GM12865 (cell line): ENCODE results near the gene DCLK2.
"Not testable (repeated sequence)": the region's sequence is repeated elsewhere in the genome, so short reads cannot be mapped to it uniquely, and the experiment has no call there.

ENCODE experiments used
- DNase-seq: peaks from one replicate; pipeline ENCODE4 v3.0.0; 2010; ENCODE audit warnings: low read depth
- H3K4me3 ChIP-seq: 2 replicates; pipeline ENCODE4 v1.5.1; 2011; ENCODE audit warnings: mild to moderate bottlenecking, low read depth, low read length, control low read depth
- CTCF ChIP-seq: IDR thresholded peaks from 2 replicates; pipeline ENCODE4 v1.5.1; 2011; ENCODE audit warnings: low read length, control low read depth, low read depth, inconsistent platforms; ENCODE audit not compliant: insufficient read depth; ENCODE audit errors: missing control alignments

DCLK2 gene

GRCh38 chr4:150150629-150151062 lies 72.4 kb downstream of the DCLK2 start:
- DNase-seq, result no peak
- H3K4me3 ChIP-seq, result no peak overlapping the region
- no peak for TF ChIP-seq CTCF

DNA sequence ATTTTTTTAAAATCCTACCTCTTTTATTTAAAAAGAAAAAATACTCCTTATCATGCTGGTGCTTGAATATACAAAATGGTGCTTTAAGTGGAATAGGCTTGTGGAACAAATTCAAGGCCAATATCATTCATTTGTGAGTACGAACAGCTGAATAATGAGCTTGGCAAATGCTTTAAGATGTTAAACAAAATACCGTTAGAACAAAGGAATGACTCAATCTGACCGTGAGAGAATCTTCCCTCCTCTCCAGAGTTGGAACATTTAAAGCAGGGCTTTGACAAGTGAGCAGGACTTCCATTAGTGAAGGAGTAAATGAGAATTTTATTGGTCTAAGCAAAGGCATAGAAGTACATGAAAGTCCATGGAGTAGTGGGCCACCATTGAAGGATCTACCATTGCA lies 74.5 kb downstream of the DCLK2 start:
- no peak for TF ChIP-seq CTCF
- DNase-seq, result no peak
- no peak overlapping the region for H3K4me3 ChIP-seq

DNA sequence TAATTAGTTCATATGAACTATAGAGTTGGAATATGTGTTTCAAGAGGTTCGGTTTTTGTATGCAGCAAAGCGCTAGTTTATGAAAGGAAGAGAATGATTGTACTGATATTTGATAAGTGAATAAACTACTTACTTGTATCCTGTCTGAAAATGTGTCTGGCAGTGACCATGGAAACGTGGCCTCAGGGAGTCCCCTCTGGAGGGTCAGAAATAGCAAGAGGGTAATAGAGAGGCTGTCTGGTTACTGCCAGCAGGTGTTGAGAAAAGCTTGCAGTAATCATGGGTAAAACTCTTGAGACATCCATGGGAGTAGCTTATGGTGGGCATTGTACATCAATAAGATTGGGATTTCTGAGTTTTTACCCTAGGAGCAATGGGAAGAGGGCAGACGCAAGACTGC lies 77.1 kb downstream of the DCLK2 start:
- no peak for DNase-seq
- TF ChIP-seq CTCF, result no peak
- no peak overlapping the region for H3K4me3 ChIP-seq

DNA sequence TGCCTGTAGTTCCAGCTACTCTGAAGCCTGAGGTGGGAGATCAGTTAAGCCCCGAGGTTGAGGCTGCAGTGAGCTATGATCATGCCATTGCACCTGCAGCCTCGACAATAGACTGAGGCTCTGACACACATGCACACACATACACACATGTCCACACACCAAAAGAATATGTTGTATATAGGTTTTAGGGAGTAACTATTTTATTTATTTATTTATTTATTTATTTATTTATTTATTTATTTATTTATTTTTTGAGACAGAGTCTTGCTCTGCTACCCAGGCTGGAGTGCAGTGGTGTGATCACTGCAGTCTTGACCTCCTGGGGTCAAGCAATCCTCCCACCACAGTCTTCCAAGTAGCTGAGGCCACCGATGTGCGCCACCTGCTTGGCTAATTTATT lies 78.3 kb downstream of the DCLK2 start:
- TF ChIP-seq CTCF, result no peak
- no peak for DNase-seq
- H3K4me3 ChIP-seq, result no peak overlapping the region

GRCh38 chr4:150158041-150158440 lies 79.8 kb downstream of the DCLK2 start:
- no peak for TF ChIP-seq CTCF
- H3K4me3 ChIP-seq, result no peak overlapping the region
- no peak for DNase-seq

- H3K4me3 ChIP-seq, result no peak overlapping the region
- no peak for TF ChIP-seq CTCF
- DNase-seq, result no peak
These were observed 82.2 kb downstream of the DCLK2 start for GRCh38 chr4:150160473-150160872.

- DNase-seq, result no peak
- H3K4me3 ChIP-seq, result no peak overlapping the region
- no peak for TF ChIP-seq CTCF
These were observed 82.9 kb downstream of the DCLK2 start for GRCh38 chr4:150161109-150161508.

- not testable (repeated sequence) for H3K4me3 ChIP-seq, DNase-seq
These were observed 83.8 kb downstream of the DCLK2 start for GRCh38 chr4:150162020-150162419.
